ENCODE measurements around the gene SNX7.

DNA sequence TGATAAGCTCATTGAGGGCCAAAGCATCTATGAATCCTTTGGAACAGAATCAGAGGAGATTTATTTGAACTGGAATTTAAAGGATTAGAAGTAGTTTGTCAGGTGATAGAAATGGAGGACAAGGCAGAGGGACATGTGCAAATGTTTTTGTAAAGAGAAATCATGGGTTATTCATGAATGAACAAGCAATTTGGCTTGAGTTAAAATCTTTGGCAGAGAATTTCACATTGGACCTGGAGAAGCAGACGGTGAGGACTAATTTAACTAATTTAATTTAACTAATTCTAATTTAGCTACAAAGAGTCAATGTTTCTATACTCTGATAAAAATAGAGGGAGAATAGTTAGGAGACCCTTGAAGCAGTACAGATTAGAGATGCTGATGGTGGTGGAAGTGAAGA is 36.3 kb downstream of the SNX7 start:
- TF ChIP-seq, protein P1, sequence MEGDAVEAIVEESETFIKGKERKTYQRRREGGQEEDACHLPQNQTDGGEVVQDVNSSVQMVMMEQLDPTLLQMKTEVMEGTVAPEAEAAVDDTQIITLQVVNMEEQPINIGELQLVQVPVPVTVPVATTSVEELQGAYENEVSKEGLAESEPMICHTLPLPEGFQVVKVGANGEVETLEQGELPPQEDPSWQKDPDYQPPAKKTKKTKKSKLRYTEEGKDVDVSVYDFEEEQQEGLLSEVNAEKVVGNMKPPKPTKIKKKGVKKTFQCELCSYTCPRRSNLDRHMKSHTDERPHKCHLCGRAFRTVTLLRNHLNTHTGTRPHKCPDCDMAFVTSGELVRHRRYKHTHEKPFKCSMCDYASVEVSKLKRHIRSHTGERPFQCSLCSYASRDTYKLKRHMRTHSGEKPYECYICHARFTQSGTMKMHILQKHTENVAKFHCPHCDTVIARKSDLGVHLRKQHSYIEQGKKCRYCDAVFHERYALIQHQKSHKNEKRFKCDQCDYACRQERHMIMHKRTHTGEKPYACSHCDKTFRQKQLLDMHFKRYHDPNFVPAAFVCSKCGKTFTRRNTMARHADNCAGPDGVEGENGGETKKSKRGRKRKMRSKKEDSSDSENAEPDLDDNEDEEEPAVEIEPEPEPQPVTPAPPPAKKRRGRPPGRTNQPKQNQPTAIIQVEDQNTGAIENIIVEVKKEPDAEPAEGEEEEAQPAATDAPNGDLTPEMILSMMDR (IDR thresholded peaks at IDR 0.05): no peak
- no peak for TF ChIP-seq POLR2A (IDR thresholded peaks at IDR 0.05)

Data from uterus (tissue), 2 donors.